GM21390 (cell line): ENCODE results near the gene DPH6.
"Not testable (repeated sequence)": the region's sequence is repeated elsewhere in the genome, so short reads cannot be mapped to it uniquely, and the experiment has no call there.

ENCODE experiments used
- ATAC-seq: cut with Tn5 transposase; IDR thresholded peaks from one replicate; pipeline ENCODE4 v1.9.1; 2021; ENCODE audit not compliant: unreplicated experiment

Gene DPH6

GRCh38 chr15:35351059-35351458, 194.9 kb downstream of the DPH6 start:
- no peak for ATAC-seq

- no peak for ATAC-seq
These were observed 196.0 kb downstream of the DPH6 start for GRCh38 chr15:35349916-35350315.

GRCh38 chr15:35330916-35331315, 215.0 kb downstream of the DPH6 start:
- ATAC-seq: no peak

- no peak for ATAC-seq
These were observed 215.8 kb downstream of the DPH6 start for GRCh38 chr15:35330048-35330695.

- ATAC-seq: no peak
These were observed 216.4 kb downstream of the DPH6 start for GRCh38 chr15:35329521-35329961.

GRCh38 chr15:35328836-35329235, 217.1 kb downstream of the DPH6 start:
- not testable (repeated sequence) for ATAC-seq

- ATAC-seq: no peak
These were observed 218.2 kb downstream of the DPH6 start for GRCh38 chr15:35327789-35328188.

- no peak for ATAC-seq
These were observed 220.5 kb downstream of the DPH6 start for GRCh38 chr15:35325374-35325941.

- no peak for ATAC-seq
These were observed 222.8 kb downstream of the DPH6 start for GRCh38 chr15:35323141-35323540.

- ATAC-seq: no peak
These were observed 224.0 kb downstream of the DPH6 start for GRCh38 chr15:35321926-35322325.

- no peak for ATAC-seq
These were observed 225.1 kb downstream of the DPH6 start for GRCh38 chr15:35320911-35321310.
